Gastrocnemius medialis (tissue), 4 donors: ENCODE results near the gene ZXDC.

Experiments
- POLR2A ChIP-seq, 2 donors: fragments of 450-650 bp; IDR thresholded peaks; one replicate each; pipeline ENCODE4 v1.6.1; 2017; ENCODE audit warnings: antibody characterized with exemption in 2 of 2, mild to moderate bottlenecking in 2 of 2, moderate library complexity in 2 of 2
- TF ChIP-seq, protein P1 (sequence below), 5 experiments: fragments of 450-650 bp in 3 of 5; fragments of 200-600 bp in 2 of 5; sonication (generic) in 2 of 5; IDR thresholded peaks in 4 of 5; conservative IDR thresholded peaks in 1 of 5; 1 replicate in 4 of 5; 2 replicates in 1 of 5; pipeline ENCODE4 v1.5.1; 2016 to 2019; ENCODE audit warnings: antibody characterized with exemption in 5 of 5, mild to moderate bottlenecking in 3 of 5, moderate library complexity in 3 of 5

DNA sequence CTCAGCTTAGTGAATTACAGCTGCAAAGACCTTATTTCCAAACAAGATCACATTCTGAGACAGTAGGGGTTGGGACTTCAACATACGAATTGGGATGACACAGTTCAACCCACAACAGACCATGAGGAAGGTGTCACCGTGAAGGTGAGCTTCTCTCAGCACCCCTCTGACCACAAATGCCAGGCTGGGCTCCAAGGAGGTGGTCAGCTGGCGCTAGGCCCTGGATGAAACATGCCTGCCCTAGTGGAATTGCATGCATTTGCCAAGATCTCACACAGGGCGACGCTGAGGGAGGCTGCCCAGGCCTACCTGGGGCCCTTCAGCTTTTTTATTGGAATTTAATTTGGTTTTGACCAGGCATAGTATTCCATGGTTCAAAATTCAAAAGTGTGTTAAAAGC, 79.2 kb downstream of the ZXDC start:
- TF ChIP-seq, protein P1, sequence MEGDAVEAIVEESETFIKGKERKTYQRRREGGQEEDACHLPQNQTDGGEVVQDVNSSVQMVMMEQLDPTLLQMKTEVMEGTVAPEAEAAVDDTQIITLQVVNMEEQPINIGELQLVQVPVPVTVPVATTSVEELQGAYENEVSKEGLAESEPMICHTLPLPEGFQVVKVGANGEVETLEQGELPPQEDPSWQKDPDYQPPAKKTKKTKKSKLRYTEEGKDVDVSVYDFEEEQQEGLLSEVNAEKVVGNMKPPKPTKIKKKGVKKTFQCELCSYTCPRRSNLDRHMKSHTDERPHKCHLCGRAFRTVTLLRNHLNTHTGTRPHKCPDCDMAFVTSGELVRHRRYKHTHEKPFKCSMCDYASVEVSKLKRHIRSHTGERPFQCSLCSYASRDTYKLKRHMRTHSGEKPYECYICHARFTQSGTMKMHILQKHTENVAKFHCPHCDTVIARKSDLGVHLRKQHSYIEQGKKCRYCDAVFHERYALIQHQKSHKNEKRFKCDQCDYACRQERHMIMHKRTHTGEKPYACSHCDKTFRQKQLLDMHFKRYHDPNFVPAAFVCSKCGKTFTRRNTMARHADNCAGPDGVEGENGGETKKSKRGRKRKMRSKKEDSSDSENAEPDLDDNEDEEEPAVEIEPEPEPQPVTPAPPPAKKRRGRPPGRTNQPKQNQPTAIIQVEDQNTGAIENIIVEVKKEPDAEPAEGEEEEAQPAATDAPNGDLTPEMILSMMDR (IDR thresholded peaks at IDR 0.05 in 4 of 5, conservative IDR thresholded peaks at IDR 0.05 in 1 of 5) = no peak
- TF ChIP-seq POLR2A (IDR thresholded peaks at IDR 0.05) = no peak
